Duodenal mucosa (tissue), 2 donors: ENCODE results near the gene SHROOM4.

ENCODE experiments used
- H3K27ac ChIP-seq: one replicate; pipeline ENCODE4 v1.7.0; 2013; ENCODE audit warnings: low read depth, low read length
- H3K27me3 ChIP-seq, 2 donors: one replicate each; pipeline ENCODE4 v1.7.0; 2013; ENCODE audit warnings: low read length in 2 of 2, control low read depth in 1 of 2; ENCODE audit not compliant: insufficient read depth in 2 of 2, control insufficient read depth in 1 of 2
- H3K36me3 ChIP-seq, 2 donors: one replicate each; pipeline ENCODE4 v1.7.0; 2013; ENCODE audit warnings: low read length in 2 of 2, control low read depth in 1 of 2; ENCODE audit not compliant: insufficient read depth in 2 of 2, control insufficient read depth in 1 of 2
- H3K4me1 ChIP-seq, 2 donors: one replicate each; pipeline ENCODE4 v1.7.0; 2013; ENCODE audit warnings: low read length in 2 of 2, control low read depth in 1 of 2; ENCODE audit not compliant: insufficient read depth in 2 of 2, control insufficient read depth in 1 of 2
- H3K4me3 ChIP-seq, 2 donors: one replicate each; pipeline ENCODE4 v1.7.0; 2013; ENCODE audit warnings: low read length in 2 of 2, low read depth in 1 of 2
- H3K9ac ChIP-seq, 2 donors: one replicate each; pipeline ENCODE4 v1.7.0; 2013; ENCODE audit warnings: low read length in 2 of 2, low read depth in 1 of 2
- H3K9me3 ChIP-seq, 2 donors: one replicate each; pipeline ENCODE4 v1.7.0; 2013; ENCODE audit warnings: low read length in 2 of 2, control low read depth in 1 of 2; ENCODE audit not compliant: control insufficient read depth in 1 of 2

SHROOM4 gene

GRCh38 chrX:50691820-50692219 lies 122.2 kb downstream of the SHROOM4 start:
- no peaks in the 10 kb centered on the region for H3K4me1 ChIP-seq
- no peaks in the 10 kb centered on the region for H3K9me3 ChIP-seq
- H3K9ac ChIP-seq: no peak overlapping the region
- H3K27ac ChIP-seq: no peak overlapping the region
- no peaks in the 10 kb centered on the region for H3K27me3 ChIP-seq
- no peaks in the 10 kb centered on the region for H3K36me3 ChIP-seq
- no peak overlapping the region for H3K4me3 ChIP-seq

GRCh38 chrX:50684871-50685270 lies 129.1 kb downstream of the SHROOM4 start:
- H3K4me3 ChIP-seq: no peak overlapping the region
- no peaks in the 10 kb centered on the region for H3K4me1 ChIP-seq
- no peak overlapping the region for H3K27ac ChIP-seq
- no peak overlapping the region for H3K9ac ChIP-seq
- H3K9me3 ChIP-seq: no peaks in the 10 kb centered on the region
- no peaks in the 10 kb centered on the region for H3K27me3 ChIP-seq
- H3K36me3 ChIP-seq: no peaks in the 10 kb centered on the region

- Histone ChIP-seq H3K4me3 (no peak overlapping the region), H3K9ac (no peak overlapping the region), H3K27ac (no peak overlapping the region), H3K9me3 (no peaks in the 10 kb centered on the region), H3K36me3 (no peaks in the 10 kb centered on the region), H3K27me3 (no peaks in the 10 kb centered on the region), H3K4me1 (no peaks in the 10 kb centered on the region)
These were observed 133.0 kb downstream of the SHROOM4 start for GRCh38 chrX:50680990-50681389.

- no peak overlapping the region for H3K4me3 ChIP-seq
- H3K4me1 ChIP-seq: no peaks in the 10 kb centered on the region
- H3K27me3 ChIP-seq: no peaks in the 10 kb centered on the region
- no peaks in the 10 kb centered on the region for H3K9me3 ChIP-seq
- no peak overlapping the region for H3K27ac ChIP-seq
- no peak overlapping the region for H3K9ac ChIP-seq
- no peaks in the 10 kb centered on the region for H3K36me3 ChIP-seq
These were observed 136.2 kb downstream of the SHROOM4 start for GRCh38 chrX:50677789-50678188.

- no peaks in the 10 kb centered on the region for H3K4me1 ChIP-seq
- H3K9me3 ChIP-seq: no peaks in the 10 kb centered on the region
- no peaks in the 10 kb centered on the region for H3K27me3 ChIP-seq
- no peaks in the 10 kb centered on the region for H3K36me3 ChIP-seq
- no peak overlapping the region for H3K9ac ChIP-seq
- no peak overlapping the region for H3K4me3 ChIP-seq
- no peak overlapping the region for H3K27ac ChIP-seq
These were observed 142.3 kb downstream of the SHROOM4 start for GRCh38 chrX:50671661-50672060.

- H3K36me3 ChIP-seq: no peaks in the 10 kb centered on the region
- H3K27me3 ChIP-seq: no peaks in the 10 kb centered on the region
- H3K27ac ChIP-seq: no peak overlapping the region
- no peaks in the 10 kb centered on the region for H3K9me3 ChIP-seq
- H3K9ac ChIP-seq: no peak overlapping the region
- no peak overlapping the region for H3K4me3 ChIP-seq
- no peaks in the 10 kb centered on the region for H3K4me1 ChIP-seq
These were observed 145.1 kb downstream of the SHROOM4 start for GRCh38 chrX:50668860-50669259.

- no peak overlapping the region for H3K27ac ChIP-seq
- no peaks in the 10 kb centered on the region for H3K36me3 ChIP-seq
- H3K4me3 ChIP-seq: no peak overlapping the region
- no peaks in the 10 kb centered on the region for H3K4me1 ChIP-seq
- H3K9ac ChIP-seq: no peak overlapping the region
- H3K9me3 ChIP-seq: no peaks in the 10 kb centered on the region
- no peaks in the 10 kb centered on the region for H3K27me3 ChIP-seq
These were observed 165.8 kb downstream of the SHROOM4 start for GRCh38 chrX:50648156-50648555.

GRCh38 chrX:50644496-50644895 lies 169.5 kb downstream of the SHROOM4 start:
- Histone ChIP-seq H3K9ac (no peak overlapping the region), H3K27me3 (no peaks in the 10 kb centered on the region), H3K4me3 (no peak overlapping the region), H3K36me3 (no peaks in the 10 kb centered on the region), H3K4me1 (no peaks in the 10 kb centered on the region), H3K9me3 (no peaks in the 10 kb centered on the region), H3K27ac (no peak overlapping the region)

GRCh38 chrX:50643525-50644137 lies 170.4 kb downstream of the SHROOM4 start:
- Histone ChIP-seq H3K27ac (no peak overlapping the region), H3K4me3 (no peak overlapping the region), H3K9ac (no peak overlapping the region)

GRCh38 chrX:50638123-50638522 lies 175.9 kb downstream of the SHROOM4 start:
- H3K4me3 ChIP-seq: no peak overlapping the region
- H3K27me3 ChIP-seq: no peaks in the 10 kb centered on the region
- no peak overlapping the region for H3K9ac ChIP-seq
- H3K9me3 ChIP-seq: no peaks in the 10 kb centered on the region
- H3K27ac ChIP-seq: no peak overlapping the region
- no peaks in the 10 kb centered on the region for H3K36me3 ChIP-seq
- H3K4me1 ChIP-seq: no peaks in the 10 kb centered on the region

More at GRCh38 chrX:50643525-50644137, 170.4 kb downstream of the SHROOM4 start:
- Histone ChIP-seq H3K9me3 (no peaks in the 10 kb centered on the region), H3K27me3 (no peaks in the 10 kb centered on the region), H3K36me3 (no peaks in the 10 kb centered on the region), H3K4me1 (no peaks in the 10 kb centered on the region)
